Left lung (tissue), 10 donors: ENCODE data around the gene ZMYM4. TPM values are rescaled to one million over a fixed set of nuclear protein-coding genes. Genes with fewer than 3 reads are reported as not detected.

Experiments
- ATAC-seq: fragments of 200-7000 bp; cut with Tn5 transposase; one replicate; pipeline ENCODE4 v1.9.1; 2020; ENCODE audit warnings: moderate library complexity
- DNase-seq, 4 donors: peaks; one replicate each; pipeline ENCODE4 v3.0.0-alpha.2; 2013 to 2020
- H3K27ac ChIP-seq, 2 donors: fragments of 200-600 bp; sonication (generic) in 1 of 2; one replicate each; pipeline versions ENCODE4 v1.5.0 to v1.8.0; 2020 to 2021
- H3K27me3 ChIP-seq, 2 donors: fragments of 200-600 bp; sonication (generic) in 1 of 2; one replicate each; pipeline versions ENCODE4 v1.5.0 to v1.8.0; 2020 to 2021
- H3K36me3 ChIP-seq, 2 donors: fragments of 200-600 bp; sonication (generic) in 1 of 2; one replicate each; pipeline versions ENCODE4 v1.5.0 to v1.8.0; 2020 to 2021
- H3K4me1 ChIP-seq, 2 donors: fragments of 200-600 bp; one replicate each; pipeline ENCODE4 v1.8.0; 2021
- H3K4me3 ChIP-seq, 2 donors: fragments of 200-600 bp; sonication (generic) in 1 of 2; one replicate each; pipeline versions ENCODE4 v1.5.0 to v1.8.0; 2020 to 2021; ENCODE audit warnings: mild to moderate bottlenecking in 1 of 2
- H3K9me3 ChIP-seq, 2 donors: fragments of 200-600 bp; sonication (generic) in 1 of 2; one replicate each; pipeline versions ENCODE4 v1.5.0 to v1.8.0; 2020 to 2021
- CTCF ChIP-seq, 2 donors: fragments of 200-600 bp; sonication (generic) in 1 of 2; IDR thresholded peaks; one replicate each; pipeline versions ENCODE4 v1.5.0 to v1.8.0; 2021; ENCODE audit warnings: antibody characterized with exemption in 2 of 2
- intact Hi-C, 2 donors: fragments of 100-400 bp; cut with DNase I; formaldehyde crosslinking; loops; one replicate each; pipeline versions ENCODE4 v1.11.2 to v1.14.2; 2022
- polyA plus RNA-seq, 6 donors: library from polyadenylated mRNA; unstranded; fragments of 120-200 nt; gene quantifications; one replicate each; pipeline ENCODE4 v1.2.1, GENCODE V29; 2013; ENCODE audit not compliant: insufficient read length in 6 of 6
- total RNA-seq, 2 donors: library from RNA; stranded (reverse); fragmentation: NEBNext Ultra II Directional; extraction: Animal tissue kit (Norgen Biotek cat#: 25700); gene quantifications; one replicate each; pipeline ENCODE4 v1.2.1, GENCODE V29; 2021
- donor health status: DM: no; HTN: yes; CAD: no.
- donor health status: DM: no; HTN: no; CAD: no.

The ZMYM4 gene
- total and polyA plus RNA-seq, 8 donors: 47.7 to 75.4 (median 68.3) TPM

- Histone ChIP-seq H3K36me3 (peaks cover 0 to 11% of the 10 kb centered on the region in 2 donors), H3K27ac (no peak overlapping the region), H3K4me1 (peaks cover 0 to 7% of the 10 kb centered on the region in 2 donors), H3K4me3 (no peak overlapping the region), H3K27me3 (no peaks in the 10 kb centered on the region), H3K9me3 (peaks cover 0 to 8% of the 10 kb centered on the region in 2 donors)
- intact Hi-C loops: no loop called here
- TF ChIP-seq CTCF (IDR thresholded peaks at IDR 0.05): no peak
- DNase-seq: no peak
- ATAC-seq: no peak
These were observed 13.7 kb downstream of the ZMYM4 start for GRCh38 chr1:35282172-35282571.

- H3K27ac ChIP-seq: no peak overlapping the region
- no peaks in the 10 kb centered on the region for H3K36me3 ChIP-seq
- no peak for TF ChIP-seq CTCF (IDR thresholded peaks at IDR 0.05)
- intact Hi-C loops: no loop called here
- no peak for ATAC-seq
- no peak overlapping the region for H3K4me3 ChIP-seq
- H3K27me3 ChIP-seq: no peaks in the 10 kb centered on the region
- peaks cover 0 to 28% of the 10 kb centered on the region in 2 donors for H3K4me1 ChIP-seq
- no peak for DNase-seq
- peaks cover 0 to 8% of the 10 kb centered on the region in 2 donors for H3K9me3 ChIP-seq
These were observed 16.3 kb downstream of the ZMYM4 start for GRCh38 chr1:35284852-35285251.

- Histone ChIP-seq H3K4me1 (peaks cover 6 to 28% of the 10 kb centered on the region in 2 donors), H3K27ac (no peak overlapping the region), H3K9me3 (peaks cover 0 to 8% of the 10 kb centered on the region in 2 donors), H3K4me3 (no peak overlapping the region), H3K27me3 (no peaks in the 10 kb centered on the region), H3K36me3 (peaks cover 0 to 5% of the 10 kb centered on the region in 2 donors)
- intact Hi-C loops: no loop called here
- no peak for TF ChIP-seq CTCF (IDR thresholded peaks at IDR 0.05)
- DNase-seq (no peak), ATAC-seq (no peak)
These were observed 17.5 kb downstream of the ZMYM4 start for GRCh38 chr1:35285771-35286606.

- Histone ChIP-seq H3K4me3 (no peak overlapping the region), H3K27ac (peak overlapping the region in 1 of 2 donors; percentile 11), H3K36me3 (peaks cover 0 to 10% of the 10 kb centered on the region in 2 donors), H3K9me3 (no peaks in the 10 kb centered on the region), H3K4me1 (peaks cover 6 to 28% of the 10 kb centered on the region in 2 donors), H3K27me3 (no peaks in the 10 kb centered on the region)
- no peak for TF ChIP-seq CTCF (IDR thresholded peaks at IDR 0.05)
- intact Hi-C loops: no loop called here
- DNase-seq (no peak), ATAC-seq (no peak)
These were observed 19.5 kb downstream of the ZMYM4 start for GRCh38 chr1:35287807-35288640.

- no peak for TF ChIP-seq CTCF (IDR thresholded peaks at IDR 0.05)
- peaks cover 6 to 28% of the 10 kb centered on the region in 2 donors for H3K4me1 ChIP-seq
- peaks cover 0 to 17% of the 10 kb centered on the region in 2 donors for H3K36me3 ChIP-seq
- H3K9me3 ChIP-seq: no peaks in the 10 kb centered on the region
- no peak overlapping the region for H3K4me3 ChIP-seq
- intact Hi-C loops: no loop called here
- H3K27ac ChIP-seq: peak overlapping the region in 1 of 2 donors; percentile 11
- no peak for DNase-seq
- ATAC-seq: peak; percentile 25
- no peaks in the 10 kb centered on the region for H3K27me3 ChIP-seq
These were observed 20.3 kb downstream of the ZMYM4 start for GRCh38 chr1:35288761-35289160.
